ENCODE data around the gene SPATA4. TPM values are rescaled to one million over a fixed set of nuclear protein-coding genes. Genes with fewer than 3 reads are reported as not detected.
A peak's percentile ranks its signal among the peaks of the same experiment; 100 is the strongest.
"Not testable (repeated sequence)": the region's sequence is repeated elsewhere in the genome, so short reads cannot be mapped to it uniquely, and the experiment has no call there.

The SPATA4 gene
- total RNA-seq, 1 experiment from 2014 or later: 0.20 TPM

- Histone ChIP-seq H4K20me1 (ENCODE audit: insufficient read depth) (no peaks in the 10 kb centered on the region), H3K4me3 (replicated peaks in 1 of 2; ENCODE audit: low read depth in 1 of 2, low read length in 2 of 2) (no peak overlapping the region), H3K36me3 (ENCODE audit: control insufficient read depth in 1 of 2, insufficient read depth in 2 of 2, low read length in 2 of 2) (no peaks in the 10 kb centered on the region), H3K9me3 (ENCODE audit: control insufficient read depth in 1 of 2, insufficient read depth in 1 of 2, low read depth in 1 of 2, low read length in 2 of 2) (no peaks in the 10 kb centered on the region), H2AFZ (ENCODE audit: low read depth, low read length, poor library complexity, severe bottlenecking) (peak overlapping the region; percentile 70), H3K79me2 (ENCODE audit: insufficient read depth, low read length) (no peaks in the 10 kb centered on the region), H3K9me2 (ENCODE audit: insufficient read depth) (no peaks in the 10 kb centered on the region; the same call in 1 of the 2 replicates), H3K4me2 (ENCODE audit: low read length) (no peak overlapping the region), H3K4me1 (ENCODE audit: control insufficient read depth in 1 of 2, insufficient read depth in 2 of 2, low read length in 2 of 2) (no peaks in the 10 kb centered on the region), H3K27ac (ENCODE audit: low read depth, low read length) (no peak overlapping the region), H3K9ac (ENCODE audit: low read length) (no peak overlapping the region), H3K27me3 (ENCODE audit: insufficient read depth, low read length) (no peaks in the 10 kb centered on the region)
- no peak for ATAC-seq
- TF ChIP-seq RAD21 (IDR thresholded peaks at IDR 0.05; ENCODE audit: low read depth) (peak; percentile 18; the same call in 1 of the 2 replicates), CTCF (IDR thresholded peaks at IDR 0.05 in 2 of 3, conservative IDR thresholded peaks at IDR 0.05 in 1 of 3; ENCODE audit: borderline replicate concordance in 1 of 3, insufficient read depth in 1 of 3, low read depth in 2 of 3, low read length in 2 of 3) (no peak), POLR2A (IDR thresholded peaks at IDR 0.05; ENCODE audit: borderline replicate concordance, extremely low read depth, insufficient read depth, insufficient read length) (no peak), EZH2 (IDR thresholded peaks at IDR 0.05) (no peak), SRF (IDR thresholded peaks at IDR 0.05; ENCODE audit: low read depth) (no peak), ELF1 (IDR thresholded peaks at IDR 0.05; ENCODE audit: borderline replicate concordance, low read depth) (no peak), ATF3 (IDR thresholded peaks at IDR 0.05) (no peak), REST (IDR thresholded peaks at IDR 0.05; ENCODE audit: low read depth) (no peak), TCF7L2 (IDR thresholded peaks at IDR 0.05; ENCODE audit: borderline replicate concordance, extremely low read depth, insufficient read depth, insufficient read length) (no peak)
- ChIA-PET RAD21 (ENCODE audit: low non-redundant PET in 1 of 2, low total read pairs in 2 of 2, uncharacterized antibody in 2 of 2, unreplicated experiment in 2 of 2) (no interaction called here), POLR2A (no interaction called here), CTCF (no interaction called here)
- BruUV-seq (replicated peaks): no TSS peak
- intact Hi-C loops (cut with micrococcal nuclease): no loop called here
- no peak for DNase-seq (ENCODE audit: low read depth, low spot score)
Observed at GRCh38 chr4:176217510-176217909, 22.1 kb upstream of the SPATA4 start.

GRCh38 chr4:176212351-176212750 is 17.0 kb upstream of the SPATA4 start:
- H4K20me1 ChIP-seq (ENCODE audit: insufficient read depth); ATAC-seq; H3K36me3 ChIP-seq (ENCODE audit: control insufficient read depth in 1 of 2, insufficient read depth in 2 of 2, low read length in 2 of 2); intact Hi-C loops (cut with micrococcal nuclease); BruUV-seq (replicated peaks); RAD21 ChIA-PET (ENCODE audit: low non-redundant PET in 1 of 2, low total read pairs in 2 of 2, uncharacterized antibody in 2 of 2, unreplicated experiment in 2 of 2); DNase-seq (ENCODE audit: low read depth, low spot score); H3K9me2 ChIP-seq (ENCODE audit: insufficient read depth); H2AFZ ChIP-seq (ENCODE audit: low read depth, low read length, poor library complexity, severe bottlenecking); H3K4me2 ChIP-seq (ENCODE audit: low read length); H3K27me3 ChIP-seq (ENCODE audit: insufficient read depth, low read length); H3K9me3 ChIP-seq (ENCODE audit: control insufficient read depth in 1 of 2, insufficient read depth in 1 of 2, low read depth in 1 of 2, low read length in 2 of 2); CTCF ChIA-PET; H3K4me3 ChIP-seq (replicated peaks in 1 of 2; ENCODE audit: low read depth in 1 of 2, low read length in 2 of 2); H3K4me1 ChIP-seq (ENCODE audit: control insufficient read depth in 1 of 2, insufficient read depth in 2 of 2, low read length in 2 of 2); H3K9ac ChIP-seq (ENCODE audit: low read length); H3K27ac ChIP-seq (ENCODE audit: low read depth, low read length); POLR2A ChIA-PET; H3K79me2 ChIP-seq (ENCODE audit: insufficient read depth, low read length): not testable (repeated sequence)

Data from HCT116 (cell line).